ENCODE measurements around the gene COCH.

DNA sequence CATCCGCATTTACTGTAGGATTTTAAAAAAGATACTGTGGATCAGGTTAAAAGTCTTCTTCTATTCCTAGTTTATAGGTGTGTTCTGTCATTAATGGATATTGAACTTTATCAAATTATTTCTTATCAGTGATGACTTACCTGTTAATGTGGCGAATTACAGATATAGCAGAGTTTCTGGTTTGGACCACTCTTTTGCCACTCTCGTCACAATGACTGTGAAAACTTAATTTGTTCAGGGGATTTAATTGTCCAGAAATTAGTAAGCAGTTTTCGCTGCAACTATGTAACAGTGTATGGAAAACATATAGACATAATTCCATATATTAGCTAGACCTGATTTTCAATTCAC is 14.9 kb downstream of the COCH start:
- no peak for TF ChIP-seq SP1 (IDR thresholded peaks at IDR 0.05)
- TF ChIP-seq ARNT (IDR thresholded peaks at IDR 0.05): no peak
- TF ChIP-seq ELF4 (IDR thresholded peaks at IDR 0.05): no peak
- TF ChIP-seq SUZ12 (IDR thresholded peaks at IDR 0.05): no peak
- no peak for TF ChIP-seq FOXM1 (IDR thresholded peaks at IDR 0.05; ENCODE audit: borderline replicate concordance)
- TF ChIP-seq HDGF (IDR thresholded peaks at IDR 0.05; ENCODE audit: borderline replicate concordance): no peak
- TF ChIP-seq ZNF384 (IDR thresholded peaks at IDR 0.05): no peak
- TF ChIP-seq FOXA1 (IDR thresholded peaks at IDR 0.05): no peak
- no peak for TF ChIP-seq BHLHE40 (IDR thresholded peaks at IDR 0.05; ENCODE audit: borderline replicate concordance)
- TF ChIP-seq L3MBTL2 (conservative IDR thresholded peaks at IDR 0.05): no peak
- TF ChIP-seq CTBP1 (IDR thresholded peaks at IDR 0.05; ENCODE audit: borderline replicate concordance): no peak
- no peak for TF ChIP-seq FOXK2 (IDR thresholded peaks at IDR 0.05)
